ENCODE results near the gene RASL10B. TPM values are rescaled to one million over a fixed set of nuclear protein-coding genes. Genes with fewer than 3 reads are reported as not detected.

The RASL10B gene
- total and polyA plus RNA-seq, 2 donors (not counting 1 experiment from before 2014, with no cell fraction given): 0.78 to 1.5 TPM

DNA sequence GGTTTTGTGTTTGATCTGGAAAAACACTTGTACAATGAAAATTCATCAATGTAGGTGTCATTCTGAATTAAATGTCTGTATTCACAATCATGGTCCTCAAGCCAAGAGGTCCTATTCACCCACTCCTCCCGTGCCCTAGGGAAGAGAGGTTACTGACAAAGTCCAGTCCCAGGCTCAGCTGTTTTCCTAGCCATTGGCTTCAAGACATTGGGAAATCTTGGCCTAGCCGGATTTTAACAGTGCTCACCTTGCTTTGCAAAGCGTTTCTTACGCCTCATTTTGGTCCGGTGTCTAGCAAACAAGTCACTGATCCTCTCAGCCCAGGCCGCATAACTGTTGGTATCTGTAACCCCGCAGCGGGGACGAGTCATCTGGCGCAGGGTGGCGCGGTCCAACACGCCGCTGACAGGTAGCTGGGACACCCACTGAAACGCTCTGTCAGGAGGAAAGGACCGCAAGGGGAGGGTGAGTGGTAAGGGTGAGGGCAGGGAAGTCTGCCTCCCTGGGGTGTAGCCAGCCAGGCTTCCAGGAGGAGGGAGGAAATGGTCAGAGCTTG is 47.3 kb downstream of the RASL10B start:
- H3K4me3 ChIP-seq (replicated peaks in 1 of 4; ENCODE audit: control extremely low read depth in 1 of 4, insufficient read depth in 1 of 4, low read depth in 3 of 4, low read length in 4 of 4): no peak overlapping the region
- H3K4me2 ChIP-seq (ENCODE audit: extremely low read depth, insufficient read depth, low read length): no peak overlapping the region
- no peaks in the 10 kb centered on the region for H4K20me1 ChIP-seq (ENCODE audit: control insufficient read depth, extremely low read depth, insufficient read depth, low read length)
- H3K36me3 ChIP-seq (ENCODE audit: control insufficient read depth, insufficient read depth, low read length): no peaks in the 10 kb centered on the region
- H3K79me2 ChIP-seq (ENCODE audit: control insufficient read depth, insufficient read depth, low read length): no peaks in the 10 kb centered on the region
- H3K9ac ChIP-seq (ENCODE audit: insufficient read depth, low read length): no peak overlapping the region
- peaks cover 13% of the 10 kb centered on the region for H3K4me1 ChIP-seq (ENCODE audit: control insufficient read depth, extremely low read depth, insufficient read depth, low read length)
- H3K9me3 ChIP-seq (ENCODE audit: control insufficient read depth, insufficient read depth, low read depth, low read length): no peaks in the 10 kb centered on the region
- no peak overlapping the region for H2AFZ ChIP-seq (ENCODE audit: low read length)
- DNase-seq (ENCODE audit: low read depth in 2 of 2): peak; percentile 38
- H3K27me3 ChIP-seq (ENCODE audit: control insufficient read depth, insufficient read depth, low read length): peaks cover 15% of the 10 kb centered on the region
- no peak overlapping the region for H3K27ac ChIP-seq (ENCODE audit: insufficient read depth, low read length)
- TF ChIP-seq, protein P1, sequence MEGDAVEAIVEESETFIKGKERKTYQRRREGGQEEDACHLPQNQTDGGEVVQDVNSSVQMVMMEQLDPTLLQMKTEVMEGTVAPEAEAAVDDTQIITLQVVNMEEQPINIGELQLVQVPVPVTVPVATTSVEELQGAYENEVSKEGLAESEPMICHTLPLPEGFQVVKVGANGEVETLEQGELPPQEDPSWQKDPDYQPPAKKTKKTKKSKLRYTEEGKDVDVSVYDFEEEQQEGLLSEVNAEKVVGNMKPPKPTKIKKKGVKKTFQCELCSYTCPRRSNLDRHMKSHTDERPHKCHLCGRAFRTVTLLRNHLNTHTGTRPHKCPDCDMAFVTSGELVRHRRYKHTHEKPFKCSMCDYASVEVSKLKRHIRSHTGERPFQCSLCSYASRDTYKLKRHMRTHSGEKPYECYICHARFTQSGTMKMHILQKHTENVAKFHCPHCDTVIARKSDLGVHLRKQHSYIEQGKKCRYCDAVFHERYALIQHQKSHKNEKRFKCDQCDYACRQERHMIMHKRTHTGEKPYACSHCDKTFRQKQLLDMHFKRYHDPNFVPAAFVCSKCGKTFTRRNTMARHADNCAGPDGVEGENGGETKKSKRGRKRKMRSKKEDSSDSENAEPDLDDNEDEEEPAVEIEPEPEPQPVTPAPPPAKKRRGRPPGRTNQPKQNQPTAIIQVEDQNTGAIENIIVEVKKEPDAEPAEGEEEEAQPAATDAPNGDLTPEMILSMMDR (conservative IDR thresholded peaks at IDR 0.05 in 1 of 2, IDR thresholded peaks at IDR 0.05 in 1 of 2; ENCODE audit: low read depth in 1 of 2, low read length in 2 of 2): no peak
- no peak for TF ChIP-seq EZH2 (IDR thresholded peaks at IDR 0.05; ENCODE audit: low read length, missing control alignments)

DNA sequence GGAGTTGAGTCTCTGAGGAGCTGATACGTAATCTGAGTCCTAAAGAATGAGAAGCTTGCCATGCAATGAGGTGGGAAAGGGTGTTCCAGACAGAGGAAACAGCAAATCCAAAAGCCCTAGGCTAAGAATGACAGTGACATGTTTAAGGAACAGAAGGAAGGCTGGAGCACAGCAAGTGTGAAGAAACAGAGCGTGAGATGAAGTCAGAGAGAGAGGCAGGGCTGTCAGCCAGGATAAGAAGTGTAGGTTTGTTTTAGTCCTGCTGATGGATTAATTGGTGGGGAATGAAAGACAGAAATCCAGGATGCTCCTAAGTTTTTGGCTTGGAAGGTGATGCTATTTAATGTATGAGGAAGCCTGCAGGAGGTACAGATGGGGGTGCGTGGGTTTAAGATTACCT is 49.5 kb downstream of the RASL10B start:
- peaks cover 10% of the 10 kb centered on the region for H3K27me3 ChIP-seq (ENCODE audit: control insufficient read depth, insufficient read depth, low read length)
- no peak for TF ChIP-seq EZH2 (IDR thresholded peaks at IDR 0.05; ENCODE audit: low read length, missing control alignments)
- TF ChIP-seq, protein P1 (conservative IDR thresholded peaks at IDR 0.05 in 1 of 2, IDR thresholded peaks at IDR 0.05 in 1 of 2; ENCODE audit: low read depth in 1 of 2, low read length in 2 of 2): no peak
- H3K36me3 ChIP-seq (ENCODE audit: control insufficient read depth, insufficient read depth, low read length): no peaks in the 10 kb centered on the region
- H3K9ac ChIP-seq (ENCODE audit: insufficient read depth, low read length): no peak overlapping the region
- H3K4me3 ChIP-seq (replicated peaks in 1 of 4; ENCODE audit: control extremely low read depth in 1 of 4, insufficient read depth in 1 of 4, low read depth in 3 of 4, low read length in 4 of 4): no peak overlapping the region
- H4K20me1 ChIP-seq (ENCODE audit: control insufficient read depth, extremely low read depth, insufficient read depth, low read length): no peaks in the 10 kb centered on the region
- H3K79me2 ChIP-seq (ENCODE audit: control insufficient read depth, insufficient read depth, low read length): no peaks in the 10 kb centered on the region
- H2AFZ ChIP-seq (ENCODE audit: low read length): no peak overlapping the region
- H3K27ac ChIP-seq (ENCODE audit: insufficient read depth, low read length): no peak overlapping the region
- peaks cover 13% of the 10 kb centered on the region for H3K4me1 ChIP-seq (ENCODE audit: control insufficient read depth, extremely low read depth, insufficient read depth, low read length)
- no peaks in the 10 kb centered on the region for H3K9me3 ChIP-seq (ENCODE audit: control insufficient read depth, insufficient read depth, low read depth, low read length)
- no peak overlapping the region for H3K4me2 ChIP-seq (ENCODE audit: extremely low read depth, insufficient read depth, low read length)
- DNase-seq (ENCODE audit: low read depth in 2 of 2): no peak

- H3K4me1 ChIP-seq (ENCODE audit: control insufficient read depth, extremely low read depth, insufficient read depth, low read length): peaks cover 15% of the 10 kb centered on the region
- no peak for DNase-seq (ENCODE audit: low read depth in 2 of 2)
Measured at GRCh38 chr17:35784895-35785294, 53.5 kb downstream of the RASL10B start.

More at GRCh38 chr17:35784895-35785294, 53.5 kb downstream of the RASL10B start:
- peaks cover 7% of the 10 kb centered on the region for H3K27me3 ChIP-seq (ENCODE audit: control insufficient read depth, insufficient read depth, low read length)
- no peaks in the 10 kb centered on the region for H4K20me1 ChIP-seq (ENCODE audit: control insufficient read depth, extremely low read depth, insufficient read depth, low read length)
- H2AFZ ChIP-seq (ENCODE audit: low read length): no peak overlapping the region
- no peak overlapping the region for H3K9ac ChIP-seq (ENCODE audit: insufficient read depth, low read length)
- no peaks in the 10 kb centered on the region for H3K36me3 ChIP-seq (ENCODE audit: control insufficient read depth, insufficient read depth, low read length)
- no peak overlapping the region for H3K4me3 ChIP-seq (replicated peaks in 1 of 4; ENCODE audit: control extremely low read depth in 1 of 4, insufficient read depth in 1 of 4, low read depth in 3 of 4, low read length in 4 of 4)
- no peaks in the 10 kb centered on the region for H3K79me2 ChIP-seq (ENCODE audit: control insufficient read depth, insufficient read depth, low read length)
- no peaks in the 10 kb centered on the region for H3K9me3 ChIP-seq (ENCODE audit: control insufficient read depth, insufficient read depth, low read depth, low read length)
- no peak overlapping the region for H3K27ac ChIP-seq (ENCODE audit: insufficient read depth, low read length)
- TF ChIP-seq, protein P1 (conservative IDR thresholded peaks at IDR 0.05 in 1 of 2, IDR thresholded peaks at IDR 0.05 in 1 of 2; ENCODE audit: low read depth in 1 of 2, low read length in 2 of 2): no peak
- no peak for TF ChIP-seq EZH2 (IDR thresholded peaks at IDR 0.05; ENCODE audit: low read length, missing control alignments)
- no peak overlapping the region for H3K4me2 ChIP-seq (ENCODE audit: extremely low read depth, insufficient read depth, low read length)
